Chondrocyte (in vitro differentiated cells): ENCODE data around the gene LAMB3. TPM values are rescaled to one million over a fixed set of nuclear protein-coding genes. Genes with fewer than 3 reads are reported as not detected.

Source experiments
- DNase-seq: peaks from one replicate; pipeline ENCODE4 v3.0.0; 2021; ENCODE audit warnings: mixed read lengths, low spot score
- H3K27ac Mint-ChIP-seq: one replicate; pipeline ENCODE4 v1.8.0; 2021; ENCODE audit warnings: mild to moderate bottlenecking, moderate library complexity, mixed read lengths; ENCODE audit not compliant: unreplicated experiment
- H3K27me3 Mint-ChIP-seq: 2 replicates; pipeline ENCODE4 v1.8.0; 2021; ENCODE audit warnings: low read depth, mixed read lengths
- H3K36me3 Mint-ChIP-seq: 2 replicates; pipeline ENCODE4 v1.8.0; 2021; ENCODE audit warnings: low read depth, mixed read lengths
- H3K4me1 Mint-ChIP-seq: 2 replicates; pipeline ENCODE4 v1.8.0; 2021; ENCODE audit warnings: low read depth, mild to moderate bottlenecking, mixed read lengths
- H3K4me3 Mint-ChIP-seq: one replicate; pipeline ENCODE4 v1.8.0; 2021; ENCODE audit warnings: mild to moderate bottlenecking, moderate library complexity, mixed read lengths; ENCODE audit not compliant: unreplicated experiment
- H3K9me3 Mint-ChIP-seq: 2 replicates; pipeline ENCODE4 v1.8.0; 2021; ENCODE audit warnings: low read depth, mixed read lengths
- total RNA-seq: library from RNA; stranded (reverse); gene quantifications from 3 replicates; pipeline ENCODE4 v1.2.1, GENCODE V29; 2021
- TF ChIP-seq, protein P1 (sequence below): fragments of 200-600 bp; sonication (generic); IDR thresholded peaks from 2 replicates; pipeline ENCODE4 v1.5.0; 2021; ENCODE audit warnings: antibody characterized with exemption, mild to moderate bottlenecking, moderate library complexity

The LAMB3 gene
- total RNA-seq, 1 donor from 2014 or later: 6.3 TPM

DNA sequence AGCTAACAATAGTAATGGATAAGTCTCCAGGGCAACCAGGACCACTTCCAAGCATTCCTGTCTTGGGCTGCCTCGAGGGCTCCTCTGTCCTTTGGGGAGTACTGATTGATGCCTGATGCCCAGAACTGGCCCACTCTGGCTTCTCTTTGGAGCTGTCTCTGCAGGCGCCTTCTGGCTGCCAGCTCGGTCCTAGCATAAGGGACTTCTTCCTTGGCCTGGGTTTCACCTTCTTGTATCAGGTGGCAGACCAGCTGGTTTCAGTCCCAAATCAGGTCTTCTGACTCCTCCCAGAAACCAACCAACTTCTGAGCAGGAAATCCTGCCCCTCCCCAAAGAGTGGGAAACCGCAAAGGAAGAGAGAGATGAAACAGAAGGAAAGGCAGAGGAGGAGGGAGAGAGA is 33.6 kb upstream of the LAMB3 start:
- no peak overlapping the region for H3K27ac Mint-ChIP-seq
- no peak overlapping the region for H3K4me3 Mint-ChIP-seq
- TF ChIP-seq, protein P1, sequence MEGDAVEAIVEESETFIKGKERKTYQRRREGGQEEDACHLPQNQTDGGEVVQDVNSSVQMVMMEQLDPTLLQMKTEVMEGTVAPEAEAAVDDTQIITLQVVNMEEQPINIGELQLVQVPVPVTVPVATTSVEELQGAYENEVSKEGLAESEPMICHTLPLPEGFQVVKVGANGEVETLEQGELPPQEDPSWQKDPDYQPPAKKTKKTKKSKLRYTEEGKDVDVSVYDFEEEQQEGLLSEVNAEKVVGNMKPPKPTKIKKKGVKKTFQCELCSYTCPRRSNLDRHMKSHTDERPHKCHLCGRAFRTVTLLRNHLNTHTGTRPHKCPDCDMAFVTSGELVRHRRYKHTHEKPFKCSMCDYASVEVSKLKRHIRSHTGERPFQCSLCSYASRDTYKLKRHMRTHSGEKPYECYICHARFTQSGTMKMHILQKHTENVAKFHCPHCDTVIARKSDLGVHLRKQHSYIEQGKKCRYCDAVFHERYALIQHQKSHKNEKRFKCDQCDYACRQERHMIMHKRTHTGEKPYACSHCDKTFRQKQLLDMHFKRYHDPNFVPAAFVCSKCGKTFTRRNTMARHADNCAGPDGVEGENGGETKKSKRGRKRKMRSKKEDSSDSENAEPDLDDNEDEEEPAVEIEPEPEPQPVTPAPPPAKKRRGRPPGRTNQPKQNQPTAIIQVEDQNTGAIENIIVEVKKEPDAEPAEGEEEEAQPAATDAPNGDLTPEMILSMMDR: no peak
- H3K9me3 Mint-ChIP-seq: no peaks in the 10 kb centered on the region
- DNase-seq: no peak
- no peaks in the 10 kb centered on the region for H3K36me3 Mint-ChIP-seq
- peaks cover 29% of the 10 kb centered on the region for H3K27me3 Mint-ChIP-seq
- peaks cover 13% of the 10 kb centered on the region for H3K4me1 Mint-ChIP-seq

DNA sequence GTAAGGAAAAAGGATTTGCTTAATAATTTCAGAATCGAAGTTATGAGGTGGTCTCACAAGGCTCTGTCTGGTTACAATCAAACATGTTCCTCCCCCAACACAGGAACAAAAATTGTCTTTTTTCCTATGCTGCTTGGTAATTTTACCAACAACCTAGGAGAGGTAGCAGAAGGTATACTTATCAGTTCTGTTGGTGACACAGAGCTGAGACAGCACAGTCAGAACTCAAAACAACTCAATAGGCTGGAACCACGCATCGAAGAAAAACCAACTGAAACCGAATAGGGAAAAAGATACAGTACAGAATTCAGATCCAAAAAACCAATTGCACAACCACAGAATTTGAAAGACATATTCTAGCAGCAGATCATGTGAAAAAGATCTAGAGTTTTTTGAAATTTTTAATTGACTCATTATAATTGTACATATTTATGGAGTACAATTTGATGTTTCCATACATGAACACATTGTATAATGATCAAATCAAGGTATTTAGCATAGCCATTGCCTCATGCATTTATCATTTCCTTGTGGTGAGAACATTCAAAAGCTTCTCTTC is 26.8 kb upstream of the LAMB3 start:
- TF ChIP-seq, protein P1: no peak
- no peak for DNase-seq
- no peak overlapping the region for H3K4me3 Mint-ChIP-seq
- peaks cover 64% of the 10 kb centered on the region for H3K27me3 Mint-ChIP-seq
- H3K9me3 Mint-ChIP-seq: no peaks in the 10 kb centered on the region
- H3K27ac Mint-ChIP-seq: no peak overlapping the region
- no peaks in the 10 kb centered on the region for H3K36me3 Mint-ChIP-seq
- peaks cover 21% of the 10 kb centered on the region for H3K4me1 Mint-ChIP-seq

DNA sequence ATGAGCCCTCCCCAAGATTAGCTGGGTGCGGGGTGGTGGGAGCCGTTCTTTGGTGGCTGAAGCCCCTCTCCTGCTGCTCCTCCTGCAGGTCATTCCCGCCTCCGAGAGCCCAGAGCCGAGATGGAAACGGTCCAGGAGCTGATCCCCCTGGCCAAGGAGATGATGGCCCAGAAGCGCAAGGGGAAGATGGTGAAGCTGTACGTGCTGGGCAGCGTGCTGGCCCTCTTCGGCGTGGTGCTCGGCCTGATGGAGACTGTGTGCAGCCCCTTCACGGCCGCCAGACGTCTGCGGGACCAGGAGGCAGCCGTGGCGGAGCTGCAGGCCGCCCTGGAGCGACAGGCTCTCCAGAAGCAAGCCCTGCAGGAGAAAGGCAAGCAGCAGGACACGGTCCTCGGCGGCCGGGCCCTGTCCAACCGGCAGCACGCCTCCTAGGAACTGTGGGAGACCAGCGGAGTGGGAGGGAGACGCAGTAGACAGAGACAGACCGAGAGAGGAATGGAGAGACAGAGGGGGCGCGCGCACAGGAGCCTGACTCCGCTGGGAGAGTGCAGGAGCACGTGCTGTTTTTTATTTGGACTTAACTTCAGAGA is 23.4 kb upstream of the LAMB3 start:
- no peak for DNase-seq
- TF ChIP-seq, protein P1: peak; percentile 26
- Mint-ChIP-seq H3K27me3 (peaks cover 64% of the 10 kb centered on the region), H3K27ac (no peak overlapping the region), H3K9me3 (peaks cover 5% of the 10 kb centered on the region), H3K4me3 (peak overlapping the region; percentile 74), H3K36me3 (peaks cover 4% of the 10 kb centered on the region), H3K4me1 (peaks cover 25% of the 10 kb centered on the region)

DNA sequence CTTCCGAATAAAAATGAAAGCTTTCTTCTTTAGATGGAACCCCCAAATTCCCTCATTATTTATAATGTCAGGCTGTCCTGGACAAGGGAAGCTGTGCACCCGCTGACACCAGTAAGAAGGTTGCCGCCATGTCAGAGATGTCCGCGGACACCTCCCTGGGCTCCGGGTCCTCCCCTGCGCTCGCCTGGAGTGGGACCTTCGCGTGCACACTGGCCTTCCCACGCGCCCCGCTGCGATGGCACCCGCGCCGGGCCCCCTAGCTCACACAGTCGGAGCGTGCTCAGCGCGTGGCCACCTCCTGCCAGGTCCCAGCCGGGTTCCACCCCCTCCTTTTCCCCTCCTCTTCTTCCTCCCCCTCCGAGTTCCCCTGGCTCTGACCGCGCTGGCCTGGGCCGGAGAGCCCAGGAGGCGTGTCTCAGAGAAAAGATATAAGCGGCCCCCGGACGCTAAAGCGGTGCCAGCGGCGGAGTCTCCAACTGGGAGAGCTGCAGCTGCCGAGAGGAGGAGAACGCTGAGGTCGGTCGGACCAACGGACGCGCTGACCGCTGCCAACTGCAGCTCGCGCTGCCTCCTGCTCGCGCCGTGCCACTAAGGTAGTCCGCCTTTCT is 22.8 kb upstream of the LAMB3 start, which contains the start of gene G0S2:
Gene G0S2, plus strand, starts transcription at position 456 of the 608 bp plus-strand sequence. CDS start 273 bp downstream, outside the sequence.
- TF ChIP-seq, protein P1: no peak
- Mint-ChIP-seq H3K4me3 (peak within 1 kb of the TSS; percentile 74), H3K36me3 (peaks cover 4% of the 10 kb centered on the region), H3K27ac (no peak within 1 kb of the TSS), H3K9me3 (peaks cover 5% of the 10 kb centered on the region), H3K27me3 (peaks cover 59% of the 10 kb centered on the region), H3K4me1 (peaks cover 25% of the 10 kb centered on the region)
- DNase-seq: no peak

DNA sequence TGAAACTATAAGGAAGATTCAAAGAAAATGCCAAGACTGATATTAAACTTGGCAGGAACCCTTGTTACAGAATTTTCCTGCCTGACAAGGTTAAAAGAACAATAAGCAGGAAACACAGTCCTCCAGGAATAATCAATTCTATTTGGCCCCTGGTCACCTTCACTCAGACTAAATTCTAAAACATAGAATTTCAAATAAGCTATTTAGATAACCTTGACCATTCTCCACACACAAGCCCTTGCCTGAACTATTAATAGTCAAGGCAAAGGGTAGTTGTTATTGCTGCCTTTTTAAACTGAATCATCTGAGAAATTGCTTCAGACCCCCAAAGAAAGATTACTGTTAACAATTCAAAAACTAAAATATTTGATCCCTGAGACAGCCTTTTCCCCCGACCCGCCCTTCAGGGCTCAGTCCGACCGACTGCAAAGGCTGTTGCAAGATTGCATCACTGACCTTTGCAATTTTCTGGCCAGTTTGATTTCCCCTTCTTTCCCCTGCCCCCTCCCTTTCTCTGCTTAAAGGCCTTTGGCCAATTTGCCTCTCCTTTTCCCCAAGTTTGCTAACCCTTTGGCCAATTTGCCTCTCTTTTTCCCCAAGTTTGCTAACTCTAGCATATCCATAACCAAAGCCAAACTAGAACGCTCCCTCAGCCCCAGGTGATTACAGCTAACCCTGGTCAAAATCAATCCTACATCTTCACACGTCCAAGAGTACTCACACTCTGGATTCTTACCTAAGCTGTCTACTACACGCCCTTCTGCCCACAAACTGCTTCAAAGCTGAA is 21.6 kb upstream of the LAMB3 start:
- no peak for DNase-seq
- H3K27me3 Mint-ChIP-seq: peaks cover 56% of the 10 kb centered on the region
- H3K36me3 Mint-ChIP-seq: peaks cover 4% of the 10 kb centered on the region
- TF ChIP-seq, protein P1: no peak
- H3K9me3 Mint-ChIP-seq: peaks cover 5% of the 10 kb centered on the region
- peaks cover 25% of the 10 kb centered on the region for H3K4me1 Mint-ChIP-seq
- no peak overlapping the region for H3K4me3 Mint-ChIP-seq
- no peak overlapping the region for H3K27ac Mint-ChIP-seq
